Measurements from ENCODE around the gene NTSR1.

NTSR1 gene

GRCh38 chr20:62684981-62685380 is 23.7 kb upstream of the NTSR1 start:
- Histone ChIP-seq H3K27ac (no peak overlapping the region), H3K4me3 (no peak overlapping the region)
- TF ChIP-seq, protein P1, sequence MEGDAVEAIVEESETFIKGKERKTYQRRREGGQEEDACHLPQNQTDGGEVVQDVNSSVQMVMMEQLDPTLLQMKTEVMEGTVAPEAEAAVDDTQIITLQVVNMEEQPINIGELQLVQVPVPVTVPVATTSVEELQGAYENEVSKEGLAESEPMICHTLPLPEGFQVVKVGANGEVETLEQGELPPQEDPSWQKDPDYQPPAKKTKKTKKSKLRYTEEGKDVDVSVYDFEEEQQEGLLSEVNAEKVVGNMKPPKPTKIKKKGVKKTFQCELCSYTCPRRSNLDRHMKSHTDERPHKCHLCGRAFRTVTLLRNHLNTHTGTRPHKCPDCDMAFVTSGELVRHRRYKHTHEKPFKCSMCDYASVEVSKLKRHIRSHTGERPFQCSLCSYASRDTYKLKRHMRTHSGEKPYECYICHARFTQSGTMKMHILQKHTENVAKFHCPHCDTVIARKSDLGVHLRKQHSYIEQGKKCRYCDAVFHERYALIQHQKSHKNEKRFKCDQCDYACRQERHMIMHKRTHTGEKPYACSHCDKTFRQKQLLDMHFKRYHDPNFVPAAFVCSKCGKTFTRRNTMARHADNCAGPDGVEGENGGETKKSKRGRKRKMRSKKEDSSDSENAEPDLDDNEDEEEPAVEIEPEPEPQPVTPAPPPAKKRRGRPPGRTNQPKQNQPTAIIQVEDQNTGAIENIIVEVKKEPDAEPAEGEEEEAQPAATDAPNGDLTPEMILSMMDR (IDR thresholded peaks at IDR 0.05) = no peak
- DNase-seq (ENCODE audit: low spot score) = no peak

DNA sequence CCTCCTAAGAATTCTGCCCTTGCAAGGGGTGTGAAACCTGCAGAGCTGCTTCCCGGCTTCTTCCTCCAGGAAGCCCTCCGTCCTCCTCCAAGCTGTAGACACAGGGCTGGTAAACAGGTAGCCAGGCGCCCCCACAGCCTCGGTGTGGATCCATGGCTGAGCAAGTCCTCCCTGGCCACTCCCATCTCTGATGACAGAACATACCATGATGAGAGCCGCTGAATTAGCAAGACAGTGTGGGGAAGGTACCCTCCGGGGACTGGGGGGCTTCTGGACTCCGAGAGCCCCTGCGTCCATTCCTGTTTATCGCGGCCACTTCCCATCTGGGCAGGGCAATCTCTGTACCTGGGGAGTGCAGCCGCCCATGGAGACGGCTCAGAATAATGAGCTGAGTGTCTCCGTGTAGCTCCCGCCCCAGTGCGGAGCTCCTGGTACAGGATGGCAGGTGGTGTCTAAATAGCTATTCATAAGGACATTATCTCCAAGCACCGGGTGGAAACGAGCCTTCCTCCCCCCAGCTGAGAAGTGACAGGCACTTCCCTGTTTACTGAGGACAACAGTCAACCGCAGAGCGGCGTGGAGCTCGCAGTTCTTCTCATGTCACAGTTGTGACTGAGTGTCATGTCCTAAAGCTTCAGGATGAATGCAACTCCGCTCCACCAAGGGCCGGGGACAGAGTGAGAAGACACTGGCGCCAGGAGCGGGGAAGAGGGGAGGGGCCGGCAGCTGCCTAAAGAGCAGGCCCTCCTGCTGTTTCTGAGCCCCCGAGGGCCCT is 22.7 kb upstream of the NTSR1 start:
- H3K4me3 ChIP-seq = no peak overlapping the region
- TF ChIP-seq, protein P1 (IDR thresholded peaks at IDR 0.05) = no peak
- no peak overlapping the region for H3K27ac ChIP-seq
- DNase-seq (ENCODE audit: low spot score) = no peak

DNA sequence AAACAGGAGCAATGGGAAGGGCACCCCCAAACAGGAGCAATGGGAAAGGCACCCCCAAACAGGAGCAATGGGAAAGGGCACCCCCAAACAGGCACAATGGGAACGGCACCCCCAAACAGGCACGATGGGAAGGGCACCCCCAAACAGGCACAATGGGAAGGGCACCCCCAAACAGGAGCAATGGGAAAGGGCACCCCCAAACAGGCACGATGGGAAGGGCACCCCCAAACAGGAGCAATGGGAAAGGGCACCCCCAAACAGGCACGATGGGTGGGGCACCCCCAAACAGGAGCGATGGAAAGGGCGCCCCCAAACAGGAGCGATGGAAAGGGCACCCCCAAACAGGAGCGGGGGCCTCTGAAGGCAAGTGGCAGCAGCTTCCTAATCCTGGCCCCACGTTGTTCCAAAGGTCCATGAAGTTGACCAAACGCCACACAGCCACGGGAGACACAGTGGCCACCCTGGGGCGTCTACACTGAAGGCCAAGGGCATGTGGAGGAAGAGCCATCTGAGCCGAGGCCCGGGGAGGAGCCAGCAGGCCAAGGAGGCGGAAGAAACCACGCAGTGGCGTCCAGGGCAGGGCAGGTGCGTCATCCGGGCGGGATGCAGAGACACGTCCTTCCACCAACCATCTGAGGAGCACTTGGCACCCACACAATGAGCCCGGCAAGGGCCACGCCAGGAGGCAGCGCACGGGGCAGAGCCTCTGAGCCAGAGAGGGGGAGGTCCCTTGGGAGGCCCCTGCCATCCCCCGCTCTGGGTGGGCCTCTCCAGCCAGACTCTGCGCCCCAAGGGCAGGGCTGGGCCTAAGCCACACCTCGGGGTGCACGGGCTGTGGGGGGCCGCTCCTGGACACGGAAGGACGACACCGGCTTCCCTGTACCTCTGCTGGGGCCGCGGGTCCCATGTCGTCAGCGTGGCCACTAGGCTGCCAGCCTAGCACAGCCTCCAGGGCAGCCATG is 21.5 kb upstream of the NTSR1 start:
- H3K4me3 ChIP-seq = no peak overlapping the region
- no peak for DNase-seq (ENCODE audit: low spot score)

DNA sequence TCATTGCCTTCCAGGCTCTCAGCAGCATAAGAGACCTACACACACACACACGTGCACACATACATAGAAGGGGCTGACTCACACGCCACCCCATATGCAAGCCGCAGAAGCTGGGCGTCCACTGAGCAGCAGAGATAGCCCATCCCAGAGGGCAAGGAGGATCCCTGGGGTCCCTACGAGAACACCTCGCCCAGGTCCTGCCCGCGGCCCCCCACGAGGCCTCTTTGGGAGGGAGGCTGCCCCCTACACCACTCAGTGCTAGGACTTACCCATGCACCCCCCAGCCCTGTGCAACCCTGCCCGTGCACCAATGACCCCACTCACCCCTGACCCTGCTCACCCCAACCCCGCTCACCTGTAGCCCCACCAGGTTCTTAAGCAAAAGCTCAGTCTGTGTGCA is 20.6 kb upstream of the NTSR1 start:
- no peak for DNase-seq (ENCODE audit: low spot score)
- Histone ChIP-seq H3K27ac (no peak overlapping the region), H3K4me3 (no peak overlapping the region)
- TF ChIP-seq, protein P1 (IDR thresholded peaks at IDR 0.05) = no peak

More for the DNA sequence above, 21.5 kb upstream of the NTSR1 start:
- TF ChIP-seq, protein P1 (IDR thresholded peaks at IDR 0.05) = no peak
- no peak overlapping the region for H3K27ac ChIP-seq

DNA sequence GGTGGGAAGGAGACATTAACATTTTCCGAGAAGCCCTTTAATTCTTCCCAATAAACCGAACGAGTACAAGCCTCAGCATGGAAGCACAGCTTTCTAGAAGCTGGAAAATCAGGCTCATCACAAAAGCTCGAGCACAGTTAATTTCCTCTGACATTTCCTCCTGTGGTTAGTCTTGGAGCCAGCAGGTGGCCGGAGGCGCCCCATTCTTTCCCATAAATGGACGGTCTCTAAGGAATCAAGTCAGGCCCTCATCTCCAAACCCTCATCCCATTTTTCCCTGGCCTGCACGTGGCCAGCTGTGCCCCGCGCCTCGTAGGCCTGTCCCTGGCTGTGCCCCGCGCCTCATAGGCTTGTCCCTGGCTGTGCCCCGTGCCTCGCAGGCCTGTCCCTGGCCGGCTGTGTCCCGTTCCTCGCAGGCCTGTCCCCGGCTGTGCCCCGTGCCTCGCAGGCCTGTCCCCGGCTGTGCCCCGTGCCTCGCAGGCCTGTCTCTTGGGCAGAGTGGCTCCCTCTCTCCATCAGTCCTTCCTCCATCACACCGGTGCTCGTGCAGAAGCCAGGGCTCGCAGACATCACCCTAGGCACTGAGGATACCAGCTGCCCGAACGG is 19.7 kb upstream of the NTSR1 start:
- no peak for DNase-seq (ENCODE audit: low spot score)
- TF ChIP-seq, protein P1 (IDR thresholded peaks at IDR 0.05) = no peak
- Histone ChIP-seq H3K27ac (no peak overlapping the region), H3K4me3 (no peak overlapping the region)

- no peak overlapping the region for H3K4me3 ChIP-seq
- no peak overlapping the region for H3K27ac ChIP-seq
- TF ChIP-seq, protein P1 (IDR thresholded peaks at IDR 0.05) = no peak
- DNase-seq (ENCODE audit: low spot score) = no peak
These were observed 18.8 kb upstream of the NTSR1 start for GRCh38 chr20:62689861-62690260.

All from coronary artery (tissue), 2 donors.